OCI-LY7 (cell line): ENCODE measurements around the gene SLC2A5.

Experiments
- CTCF ChIP-seq: fragments of 200-600 bp; sonication (generic); conservative IDR thresholded peaks from 2 replicates; pipeline ENCODE4 v1.5.1; 2014; ENCODE audit warnings: mild to moderate bottlenecking, antibody characterized with exemption, low read length, moderate library complexity, mixed read lengths
- EZH2phosphoT487 ChIP-seq: fragments of 200-600 bp; sonication (generic); IDR thresholded peaks from 2 replicates; pipeline ENCODE4 v1.6.1; 2018; ENCODE audit warnings: low read depth, borderline replicate concordance, mild to moderate bottlenecking, mixed run types, antibody characterized with exemption, low read length, moderate library complexity, mixed read lengths

- TF ChIP-seq EZH2phosphoT487 (no peak), CTCF (no peak)
Observed at GRCh38 chr1:9084906-9085305, 15.5 kb upstream of the SLC2A5 start.
